Kidney glomerular epithelial cell (primary cell): Measurements from ENCODE around the gene TTYH1.
"Not testable (repeated sequence)": the region's sequence is repeated elsewhere in the genome, so short reads cannot be mapped to it uniquely, and the experiment has no call there.

Source experiments
- DNase-seq: peaks from one replicate; lab custom pipeline; 2025; lab: John Stamatoyannopoulos, UW

Gene TTYH1

GRCh38 chr19:54415208-54415900 lies at the start of gene TTYH1:
TSS of gene TTYH1 (plus strand) at chr19:54415464. CDS start at chr19:54415553, 89 bp downstream.
- no peak for DNase-seq

DNA sequence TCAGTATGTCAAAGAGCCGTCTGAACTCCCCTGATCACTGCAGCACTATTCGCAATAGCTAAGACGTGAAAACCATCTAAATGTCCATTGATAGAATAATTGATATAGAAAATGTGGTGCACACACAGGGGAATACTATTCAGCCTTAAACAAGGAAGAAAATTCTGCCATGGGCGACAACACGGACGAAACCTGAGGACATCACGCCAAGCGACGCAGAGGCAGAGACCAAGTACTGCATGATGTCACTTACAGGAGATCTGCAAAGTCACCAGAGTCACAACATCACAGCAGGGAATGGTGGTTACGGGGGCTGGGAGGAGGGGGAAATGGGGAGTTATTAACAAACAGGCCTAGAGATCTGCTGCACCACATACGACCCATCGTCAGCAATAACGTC lies 49.5 kb upstream of the TTYH1 start:
- DNase-seq = not testable (repeated sequence)

DNA sequence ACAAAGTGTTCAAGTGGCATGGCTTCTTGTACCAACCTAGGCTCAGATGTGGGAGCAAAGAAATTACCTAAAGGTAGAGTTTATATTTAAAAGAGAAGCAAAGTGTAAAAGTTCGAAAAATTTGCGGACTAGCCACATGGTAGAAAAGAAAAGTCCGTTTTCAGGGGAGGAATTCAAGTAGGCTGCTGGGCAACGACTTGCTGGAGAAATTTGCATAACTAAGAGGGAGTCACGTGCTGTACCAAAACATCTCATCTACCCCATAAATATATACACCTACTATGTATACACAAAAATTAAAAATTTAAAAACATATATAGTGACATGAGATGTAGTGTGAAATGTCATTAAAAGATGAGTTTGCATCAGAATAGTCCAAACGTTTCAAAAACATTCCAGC lies 48.5 kb upstream of the TTYH1 start:
- DNase-seq = no peak

DNA sequence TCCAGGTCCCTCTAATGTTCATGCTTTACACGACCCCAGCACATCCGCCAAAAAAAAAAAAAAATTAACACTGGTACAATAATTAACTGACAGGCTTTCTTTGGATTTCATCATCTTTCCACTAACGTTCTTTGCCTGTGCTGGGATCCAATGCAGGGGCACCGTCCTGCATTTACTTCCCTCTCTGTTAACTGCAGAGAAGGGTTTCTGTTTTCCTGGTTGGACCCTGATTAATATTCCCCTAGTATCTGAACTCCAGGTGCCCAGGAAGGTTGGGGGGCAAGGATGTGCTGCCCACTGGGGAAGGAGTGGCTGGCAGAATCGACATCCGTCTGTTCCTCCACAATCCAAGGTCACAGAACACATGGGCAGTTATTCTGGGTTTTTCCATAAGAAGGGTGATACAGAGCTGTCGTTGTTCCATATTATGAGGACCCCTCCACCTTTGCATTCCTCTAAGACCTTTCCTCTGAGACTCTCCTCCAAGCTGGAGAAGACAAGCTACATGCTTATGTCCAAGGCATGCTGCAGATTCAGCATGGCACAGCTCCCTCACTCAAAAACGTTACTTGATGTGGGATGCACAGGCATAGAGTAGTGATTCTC lies 46.1 kb upstream of the TTYH1 start:
- no peak for DNase-seq

GRCh38 chr19:54369688-54370433 lies 45.4 kb upstream of the TTYH1 start:
- not testable (repeated sequence) for DNase-seq

DNA sequence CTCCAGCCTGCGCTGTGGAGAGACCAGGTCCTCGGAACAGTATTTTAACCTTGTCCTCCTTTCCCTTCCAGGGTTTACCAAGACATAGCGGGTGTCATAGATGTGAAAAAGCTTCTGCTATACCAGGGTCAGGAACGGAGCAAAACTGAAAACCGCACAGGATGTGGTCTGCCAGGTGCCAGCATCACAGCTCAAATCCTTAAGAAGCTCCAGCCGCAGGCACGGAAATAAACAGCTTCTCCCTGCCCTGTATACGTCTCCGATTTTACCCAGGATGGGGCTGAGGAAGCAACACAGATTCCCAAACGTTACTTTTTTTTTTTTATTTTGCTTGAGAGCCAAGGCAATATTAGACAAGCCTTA lies 44.8 kb upstream of the TTYH1 start:
- DNase-seq = not testable (repeated sequence)

GRCh38 chr19:54371453-54371852 lies 43.8 kb upstream of the TTYH1 start:
- not testable (repeated sequence) for DNase-seq

GRCh38 chr19:54373781-54374631 lies 41.3 kb upstream of the TTYH1 start:
- no peak for DNase-seq

DNA sequence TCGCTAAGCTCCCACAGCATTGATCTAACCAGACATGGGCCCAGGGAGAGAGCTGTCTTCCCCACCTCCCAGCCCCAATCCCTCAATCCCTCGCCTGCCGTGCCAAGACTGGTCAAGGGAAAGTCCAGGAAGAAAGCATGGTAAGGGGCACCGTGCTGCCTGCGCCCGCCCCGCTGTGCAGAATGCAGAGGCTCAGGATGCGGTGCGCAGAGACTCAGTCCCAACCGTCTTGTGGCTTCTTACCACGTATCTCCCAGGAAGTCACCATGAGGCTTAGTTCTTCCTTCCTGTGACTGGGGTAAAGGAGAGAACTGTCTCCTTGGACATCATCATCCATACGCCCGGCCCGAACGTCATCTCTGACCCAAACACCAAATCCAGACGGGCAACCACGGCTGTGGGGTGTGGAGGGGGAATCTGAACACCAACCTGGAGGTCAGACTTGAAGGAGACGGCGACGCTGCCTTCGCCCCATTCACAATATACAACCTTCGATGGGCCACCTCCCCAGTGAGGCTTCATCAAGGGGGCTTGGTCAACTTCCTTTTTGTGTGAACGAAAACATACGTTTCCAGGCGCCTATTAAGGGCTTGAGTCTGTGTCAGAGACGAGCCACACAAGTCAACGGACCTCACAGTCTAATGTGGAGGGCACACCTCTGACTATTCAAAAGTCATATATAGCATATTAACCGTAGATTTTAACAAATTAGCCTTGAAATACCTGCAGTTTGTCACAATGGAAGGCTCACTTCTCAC lies 39.9 kb upstream of the TTYH1 start:
- DNase-seq = not testable (repeated sequence)

- DNase-seq = no peak
Observed at GRCh38 chr19:54376610-54377285, 38.5 kb upstream of the TTYH1 start.

DNA sequence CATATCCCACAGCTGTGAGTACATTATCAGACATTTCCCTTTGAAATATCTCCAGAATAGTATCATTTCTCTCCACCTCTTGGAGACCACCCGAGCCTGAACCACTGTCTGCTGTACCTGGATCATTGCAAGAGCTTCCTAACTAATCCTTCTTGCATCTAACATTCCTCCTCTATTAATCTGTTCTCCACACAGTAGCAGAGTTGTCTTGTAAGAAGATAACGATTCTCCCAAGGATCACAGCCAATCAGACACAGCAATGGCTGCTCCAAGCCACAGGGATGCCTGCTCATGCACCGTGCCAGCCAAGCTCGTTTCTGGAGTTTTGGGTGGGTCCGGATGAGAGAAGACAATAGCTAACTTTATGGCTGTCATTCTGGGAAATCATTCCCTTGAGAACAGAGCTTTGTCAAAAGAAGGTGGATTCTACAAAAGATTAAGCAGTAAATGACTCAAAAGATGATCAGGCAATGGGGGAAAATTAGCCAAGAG lies 36.0 kb upstream of the TTYH1 start:
- DNase-seq = no peak

DNA sequence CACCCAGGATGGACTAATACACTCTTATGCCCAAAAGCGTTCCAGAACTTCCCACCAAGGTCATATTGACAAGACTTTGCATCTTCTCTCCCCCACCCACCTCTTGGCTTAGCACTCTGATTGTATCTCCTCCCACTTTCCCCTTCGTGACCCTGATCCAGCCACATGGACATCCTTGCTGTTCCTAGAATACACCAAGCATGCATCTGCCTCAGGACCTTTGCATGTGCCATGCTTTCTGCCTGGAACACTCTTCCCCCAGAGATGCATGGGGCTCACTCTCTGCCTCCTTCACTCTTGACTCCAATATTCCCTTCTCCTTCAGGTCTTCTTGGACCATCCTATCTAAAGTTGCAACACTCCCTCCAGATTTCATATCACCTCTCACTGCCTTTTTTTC lies 34.4 kb upstream of the TTYH1 start:
- no peak for DNase-seq

- DNase-seq = not testable (repeated sequence)
Observed at GRCh38 chr19:54382041-54382440, 33.2 kb upstream of the TTYH1 start.

GRCh38 chr19:54383330-54383729 lies 31.9 kb upstream of the TTYH1 start:
- DNase-seq = no peak

GRCh38 chr19:54387991-54388801 lies 27.1 kb upstream of the TTYH1 start:
- no peak for DNase-seq

DNA sequence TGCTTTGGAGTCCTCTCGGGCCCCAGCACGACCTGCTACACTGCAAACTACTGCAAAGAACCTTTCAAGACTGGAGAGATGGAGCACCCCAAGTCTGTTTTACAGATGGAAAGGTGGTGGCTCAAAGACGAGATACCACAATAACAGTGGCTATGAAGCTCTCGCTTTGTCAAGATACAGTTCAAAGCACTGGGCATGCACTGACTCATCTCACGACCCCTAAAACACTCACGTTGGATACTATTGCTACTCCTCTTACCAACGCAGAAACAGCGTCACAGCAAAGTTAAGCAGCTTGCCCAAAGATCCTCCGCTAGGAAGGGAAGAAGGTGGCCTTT lies 26.5 kb upstream of the TTYH1 start:
- no peak for DNase-seq

GRCh38 chr19:54389553-54389952 lies 25.7 kb upstream of the TTYH1 start:
- no peak for DNase-seq

- DNase-seq = peak; percentile 1
Observed at GRCh38 chr19:54390942-54391577, 24.2 kb upstream of the TTYH1 start.

DNA sequence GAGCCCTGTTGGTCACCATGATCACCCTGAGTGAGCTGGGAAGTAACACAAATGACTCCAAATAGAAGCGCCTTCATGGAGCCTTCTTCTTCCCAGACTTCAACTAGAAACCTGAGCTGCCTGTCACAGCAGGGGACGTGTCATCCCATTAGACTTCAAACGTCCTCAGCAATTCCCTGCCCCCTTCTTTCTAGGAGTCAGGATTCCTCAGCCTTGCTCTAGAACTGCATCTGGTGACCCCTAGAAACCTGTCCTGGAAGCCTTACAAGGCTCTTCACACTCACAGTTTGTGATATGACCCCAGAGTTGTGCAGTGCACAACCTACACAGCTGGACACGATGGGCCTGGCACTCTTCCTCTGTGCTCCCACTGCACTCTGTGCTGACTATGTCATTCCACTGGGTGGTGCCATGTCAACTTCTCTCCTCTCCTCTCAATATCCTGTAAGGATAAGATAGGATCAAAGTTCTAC lies 23.6 kb upstream of the TTYH1 start:
- no peak for DNase-seq
